SKM-1 treated with dmso at 0.1 percent for 144 hours (cell line): ENCODE measurements around the gene PRKN.
"Not testable (repeated sequence)": the region's sequence is repeated elsewhere in the genome, so short reads cannot be mapped to it uniquely, and the experiment has no call there.

Source experiments
- DNase-seq: peaks from one replicate; lab custom pipeline; 2025; ENCODE audit not compliant: unreplicated experiment; lab: John Stamatoyannopoulos, UW

PRKN gene

GRCh38 chr6:161924516-161925116 is 803.0 kb downstream of the PRKN start:
- DNase-seq: no peak

DNA sequence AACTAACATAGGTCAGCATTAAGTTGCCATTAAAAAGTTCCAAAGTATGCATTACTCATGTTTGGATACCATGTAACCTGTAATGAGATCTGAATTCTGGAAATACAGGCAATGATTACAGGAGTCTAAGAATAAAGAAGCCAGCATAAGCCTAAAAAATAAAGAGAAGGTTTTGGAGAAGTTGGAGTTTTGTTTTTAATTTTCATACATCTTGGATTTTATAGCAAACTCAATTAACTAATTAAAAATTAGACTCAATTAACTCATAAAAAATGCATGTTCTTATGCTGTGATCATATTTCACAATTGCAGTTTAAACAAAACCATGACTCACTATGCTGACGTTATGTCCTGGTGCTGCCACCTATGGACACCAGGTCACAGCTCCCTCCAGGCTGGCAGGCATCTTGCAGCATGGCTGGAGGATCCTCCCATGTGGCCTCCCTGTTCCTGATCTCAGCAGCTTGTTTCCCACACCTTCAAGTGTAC is 804.9 kb downstream of the PRKN start:
- peak; percentile 72 for DNase-seq

GRCh38 chr6:161921602-161922395 is 805.8 kb downstream of the PRKN start:
- no peak for DNase-seq

DNA sequence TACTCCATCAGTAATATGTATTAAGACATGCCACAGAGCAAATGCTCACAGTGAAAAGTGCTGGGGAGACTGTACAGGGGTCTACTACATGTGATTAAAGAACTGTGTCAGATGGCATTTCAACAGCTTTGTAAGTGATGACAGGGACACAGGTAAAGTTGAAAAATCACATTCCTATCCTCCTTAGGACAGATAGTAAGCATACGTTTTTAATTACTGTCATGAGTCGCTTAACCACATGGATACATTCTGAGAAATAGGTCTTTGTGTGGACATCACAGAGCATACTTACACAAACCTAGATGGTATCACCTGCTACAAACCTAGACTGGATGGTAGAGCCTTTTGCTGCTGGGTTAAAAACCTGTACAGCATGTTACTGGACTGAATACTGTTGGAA is 807.9 kb downstream of the PRKN start:
- no peak for DNase-seq

GRCh38 chr6:161918628-161919205 is 808.8 kb downstream of the PRKN start:
- no peak for DNase-seq

- no peak for DNase-seq
Observed at GRCh38 chr6:161918109-161918531, 809.4 kb downstream of the PRKN start.

- DNase-seq: no peak
Observed at GRCh38 chr6:161917645-161918044, 809.9 kb downstream of the PRKN start.

- DNase-seq: no peak
Observed at GRCh38 chr6:161915456-161915964, 812.1 kb downstream of the PRKN start.

DNA sequence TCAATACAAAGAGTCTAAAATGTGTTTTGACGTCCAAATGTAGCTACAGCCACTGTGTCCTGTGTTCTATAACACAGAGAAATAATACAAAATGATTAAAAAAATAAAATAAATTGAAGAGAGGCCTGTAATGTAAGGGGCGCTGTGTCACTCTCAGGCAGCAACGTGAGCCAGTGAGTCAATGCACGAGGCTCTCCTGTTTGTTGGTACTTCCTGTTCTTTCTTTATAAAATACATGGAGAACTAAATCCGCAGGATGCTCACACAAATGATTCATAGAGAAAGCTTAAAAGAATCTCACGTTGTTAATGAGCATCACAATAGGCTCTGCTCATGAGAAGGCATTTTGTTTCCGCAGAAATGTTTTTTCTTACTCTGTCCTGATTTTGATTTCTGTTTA is 818.7 kb downstream of the PRKN start:
- DNase-seq: no peak

- no peak for DNase-seq
Observed at GRCh38 chr6:161906571-161906970, 821.0 kb downstream of the PRKN start.

GRCh38 chr6:161903584-161904212 is 823.9 kb downstream of the PRKN start:
- no peak for DNase-seq

GRCh38 chr6:161901740-161902426 is 825.7 kb downstream of the PRKN start:
- DNase-seq: no peak

GRCh38 chr6:161894436-161894835 is 833.1 kb downstream of the PRKN start:
- DNase-seq: no peak

- DNase-seq: no peak
Observed at GRCh38 chr6:161891542-161891941, 836.0 kb downstream of the PRKN start.

DNA sequence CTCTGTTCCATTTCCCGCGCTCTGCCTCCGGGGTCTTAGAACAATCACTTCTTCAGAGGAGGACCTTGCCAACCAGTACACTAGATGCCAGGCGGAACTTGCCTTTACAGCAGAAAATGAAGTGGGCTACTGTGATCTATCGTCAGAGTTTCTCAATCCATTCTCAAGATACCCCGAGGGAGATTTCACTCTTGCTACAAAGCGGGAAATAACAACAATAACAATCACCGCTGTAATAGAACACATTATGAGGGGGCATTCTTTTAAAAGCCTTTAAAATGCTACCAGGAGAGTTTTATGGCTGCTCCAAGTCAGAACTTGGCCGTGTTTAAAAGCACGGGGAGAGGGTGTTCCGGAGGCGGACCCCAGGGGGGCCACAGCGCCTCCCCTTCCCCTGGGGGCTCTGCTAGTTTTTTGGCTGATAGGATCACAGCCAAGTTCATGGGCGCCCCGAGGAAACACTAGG is 836.7 kb downstream of the PRKN start:
- no peak for DNase-seq

DNA sequence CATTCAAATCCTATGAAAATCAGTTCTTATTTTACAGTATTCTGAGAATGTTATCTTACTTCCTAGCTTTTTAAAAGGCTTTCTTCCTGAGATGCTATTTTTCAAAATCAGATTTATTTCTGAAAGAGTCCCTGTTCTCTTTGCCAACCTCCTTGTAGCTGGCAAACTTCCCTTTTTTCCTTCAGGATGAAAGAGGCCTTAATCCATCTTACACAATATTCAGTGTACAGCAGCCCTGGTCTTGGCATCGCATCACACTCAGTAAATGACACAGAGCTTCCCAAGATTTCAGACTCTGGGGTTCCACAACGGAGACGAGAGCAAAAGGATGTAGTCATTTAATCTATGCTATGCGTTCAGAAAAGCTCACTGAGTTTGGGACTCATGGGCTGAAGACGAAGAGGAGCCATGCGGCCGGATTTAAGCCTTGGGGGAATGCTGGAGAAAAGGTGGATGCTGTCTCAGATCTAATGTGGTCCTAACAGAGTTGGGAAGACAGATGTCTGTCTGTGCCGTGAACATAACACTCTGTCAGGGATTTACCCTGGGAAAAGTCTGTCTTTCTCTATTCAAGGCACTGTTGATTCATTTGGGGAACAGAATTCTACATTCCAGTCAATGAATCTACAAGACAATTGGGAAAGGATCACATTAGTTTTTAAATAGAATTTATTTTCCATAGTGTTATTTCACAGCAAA is 837.3 kb downstream of the PRKN start:
- DNase-seq: no peak

- DNase-seq: no peak
Observed at GRCh38 chr6:161889324-161889723, 838.2 kb downstream of the PRKN start.

- not testable (repeated sequence) for DNase-seq
Observed at GRCh38 chr6:161886545-161886944, 841.0 kb downstream of the PRKN start.

- no peak for DNase-seq
Observed at GRCh38 chr6:161884782-161885181, 842.8 kb downstream of the PRKN start.

- DNase-seq: no peak
Observed at GRCh38 chr6:161882196-161882765, 845.3 kb downstream of the PRKN start.
